GM23248 (cell line): ENCODE measurements around the gene NCOA1. TPM values are rescaled to one million over a fixed set of nuclear protein-coding genes. Genes with fewer than 3 reads are reported as not detected.

Experiments
- DNase-seq: peaks from one replicate; pipeline ENCODE4 v3.0.0-alpha.2; 2015
- H2AFZ ChIP-seq: fragments of 200-600 bp; sonication (generic); 2 replicates; pipeline ENCODE4 v1.6.1; 2016; ENCODE audit warnings: antibody characterized with exemption
- H3F3A ChIP-seq: fragments of 200-600 bp; sonication (generic); 2 replicates; pipeline ENCODE4 v1.6.1; 2016; ENCODE audit warnings: mild to moderate bottlenecking, antibody characterized with exemption, mixed run types; ENCODE audit not compliant: insufficient read depth
- H3K27ac ChIP-seq: fragments of 200-600 bp; sonication (generic); 2 replicates; pipeline ENCODE4 v1.5.1; 2016; ENCODE audit warnings: mild to moderate bottlenecking
- H3K27me3 ChIP-seq: fragments of 200-600 bp; sonication (generic); replicated peaks from 2 replicates; pipeline ENCODE4 v1.6.1; 2016; ENCODE audit warnings: mild to moderate bottlenecking; ENCODE audit not compliant: insufficient read depth
- H3K36me3 ChIP-seq: fragments of 200-600 bp; sonication (generic); 2 replicates; pipeline ENCODE4 v1.6.1; 2016; ENCODE audit warnings: low read depth, mild to moderate bottlenecking
- H3K4me1 ChIP-seq: fragments of 200-600 bp; sonication (generic); 2 replicates; pipeline ENCODE4 v1.6.1; 2016; ENCODE audit warnings: mild to moderate bottlenecking; ENCODE audit not compliant: insufficient read depth
- H3K4me2 ChIP-seq: fragments of 200-600 bp; sonication (generic); one replicate; pipeline ENCODE4 v1.6.1; 2016; ENCODE audit warnings: mild to moderate bottlenecking; ENCODE audit not compliant: unreplicated experiment
- H3K4me3 ChIP-seq: fragments of 200-600 bp; sonication (generic); 2 replicates; pipeline ENCODE4 v1.5.1; 2016; ENCODE audit warnings: mild to moderate bottlenecking
- H3K79me2 ChIP-seq: fragments of 200-600 bp; sonication (generic); 2 replicates; pipeline ENCODE4 v1.6.1; 2016; ENCODE audit warnings: mild to moderate bottlenecking; ENCODE audit not compliant: insufficient read depth
- H3K9ac ChIP-seq: fragments of 200-600 bp; sonication (generic); 2 replicates; pipeline ENCODE4 v1.6.1; 2016; ENCODE audit warnings: mild to moderate bottlenecking
- H3K9me2 ChIP-seq: fragments of 200-600 bp; sonication (generic); 2 replicates; pipeline ENCODE4 v1.6.1; 2016; ENCODE audit warnings: mixed run types, mild to moderate bottlenecking, moderate library complexity; ENCODE audit not compliant: insufficient read depth
- H3K9me3 ChIP-seq: fragments of 200-600 bp; sonication (generic); one replicate; pipeline ENCODE4 v1.6.1; 2017; ENCODE audit warnings: low read depth
- H4K20me1 ChIP-seq: fragments of 200-600 bp; sonication (generic); 2 replicates; pipeline ENCODE4 v1.6.0; 2016; ENCODE audit not compliant: insufficient read depth
- EZH2 ChIP-seq: fragments of 200-600 bp; sonication (generic); IDR thresholded peaks from 2 replicates; pipeline ENCODE4 v1.6.1; 2018; ENCODE audit warnings: antibody characterized with exemption, mild to moderate bottlenecking; ENCODE audit not compliant: insufficient read depth, poor library complexity, severe bottlenecking
- EZH2phosphoT487 ChIP-seq: fragments of 200-600 bp; sonication (generic); IDR thresholded peaks from 2 replicates; pipeline ENCODE4 v1.6.1; 2018; ENCODE audit warnings: antibody characterized with exemption, moderate library complexity, mild to moderate bottlenecking, low read depth; ENCODE audit not compliant: insufficient read depth
- WGBS, 2 experiments: methylation state at CpG; one replicate each; pipeline ENCODE4 v1.1.6; 2015 to 2017; ENCODE audit warnings: low lambda C conversion rate in 2 of 2, low coverage in 1 of 2; ENCODE audit errors: missing lambda C conversion rate in 2 of 2; 5-methylcytosine and 5-hydroxymethylcytosine counted together
- in situ Hi-C: fragments of 300-500 bp; cut with MboI; formaldehyde crosslinking; loops from 2 replicates; pipeline ENCODE4 v1.15.0; 2020
- polyA plus RNA-seq: library from polyadenylated mRNA; unstranded; fragments of >200 nt; fragmentation: Nextera tagmentation; extraction: Ambion mirVana; gene quantifications from 2 replicates; pipeline ENCODE4 v1.2.1, GENCODE V29; 2016
- total RNA-seq: library from RNA; depleted of rRNA; stranded (reverse); fragments of >200 nt; shearing (Covaris generic); gene quantifications from 2 replicates; pipeline ENCODE4 v1.2.3, GENCODE V29; 2014

The NCOA1 gene
- total and polyA plus RNA-seq, 2 experiments from 2014 or later, result 2.6 to 8.0 TPM

DNA sequence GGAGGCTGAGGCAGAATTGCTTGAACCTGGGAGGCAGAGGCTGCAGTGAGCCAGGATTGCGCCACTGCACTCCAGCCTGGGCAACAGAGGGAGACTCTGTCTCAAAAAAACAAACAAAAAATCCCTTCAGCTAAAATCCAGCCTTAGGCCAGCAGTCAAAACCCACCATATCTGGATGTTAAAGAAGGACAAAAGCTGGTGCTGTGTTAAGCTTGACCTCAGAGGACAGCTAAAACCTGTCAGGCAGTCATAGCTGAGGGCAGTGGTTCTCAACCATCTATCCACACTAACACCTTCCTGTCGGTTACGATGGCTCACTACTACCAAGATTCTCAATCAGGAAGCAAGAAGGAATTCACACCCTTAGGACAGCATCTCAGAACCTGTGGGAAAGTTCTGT is 292.6 kb downstream of the NCOA1 start:
- H4K20me1 ChIP-seq, result no peaks in the 10 kb centered on the region
- in situ Hi-C loops, result no loop called here
- TF ChIP-seq EZH2 (no peak), EZH2phosphoT487 (no peak)
- no peak overlapping the region for H3K4me2 ChIP-seq
- H3K79me2 ChIP-seq, result no peaks in the 10 kb centered on the region
- no peak overlapping the region for H3K27ac ChIP-seq
- 91 to 100% methylated on average over 3 of the region's 3 CpGs for WGBS, 2 experiments
- no peak overlapping the region for H2AFZ ChIP-seq
- no peak overlapping the region for H3K9ac ChIP-seq
- H3K4me3 ChIP-seq, result no peak overlapping the region
- no peaks in the 10 kb centered on the region for H3K4me1 ChIP-seq
- no peaks in the 10 kb centered on the region for H3K27me3 ChIP-seq
- no peaks in the 10 kb centered on the region for H3F3A ChIP-seq
- no peaks in the 10 kb centered on the region for H3K9me3 ChIP-seq
- no peaks in the 10 kb centered on the region for H3K9me2 ChIP-seq
- no peak for DNase-seq
- no peaks in the 10 kb centered on the region for H3K36me3 ChIP-seq

GRCh38 chr2:24785671-24786321 is 294.7 kb downstream of the NCOA1 start:
- WGBS, 2 experiments, result 72 to 73% methylated on average over 6 of the region's 6 CpGs
- Histone ChIP-seq H3K9ac (no peak overlapping the region), H3K36me3 (no peaks in the 10 kb centered on the region), H4K20me1 (no peaks in the 10 kb centered on the region), H2AFZ (no peak overlapping the region), H3K4me3 (no peak overlapping the region), H3K27me3 (no peaks in the 10 kb centered on the region), H3K9me3 (no peaks in the 10 kb centered on the region), H3K9me2 (no peaks in the 10 kb centered on the region), H3K4me2 (no peak overlapping the region), H3K4me1 (no peaks in the 10 kb centered on the region), H3K79me2 (no peaks in the 10 kb centered on the region), H3K27ac (no peak overlapping the region), H3F3A (no peaks in the 10 kb centered on the region)
- no peak for TF ChIP-seq EZH2phosphoT487
- TF ChIP-seq EZH2, result no peak
- in situ Hi-C loops, result no loop called here
- no peak for DNase-seq

- Histone ChIP-seq H3K9me3 (no peaks in the 10 kb centered on the region), H3K36me3 (no peaks in the 10 kb centered on the region), H3K27me3 (no peaks in the 10 kb centered on the region), H3K9ac (no peak overlapping the region), H3K9me2 (no peaks in the 10 kb centered on the region), H3K4me3 (no peak overlapping the region), H2AFZ (no peak overlapping the region), H3F3A (no peaks in the 10 kb centered on the region; the same call in 1 of the 2 replicates), H3K27ac (no peak overlapping the region), H4K20me1 (no peaks in the 10 kb centered on the region), H3K4me2 (no peak overlapping the region), H3K4me1 (no peaks in the 10 kb centered on the region), H3K79me2 (no peaks in the 10 kb centered on the region)
- TF ChIP-seq EZH2 (no peak), EZH2phosphoT487 (no peak)
- DNase-seq, result no peak
- in situ Hi-C loops, result no loop called here
- WGBS, 2 experiments, result 70 to 73% methylated on average over 2 of the region's 2 CpGs
Observed at GRCh38 chr2:24787532-24787931, 296.5 kb downstream of the NCOA1 start.

DNA sequence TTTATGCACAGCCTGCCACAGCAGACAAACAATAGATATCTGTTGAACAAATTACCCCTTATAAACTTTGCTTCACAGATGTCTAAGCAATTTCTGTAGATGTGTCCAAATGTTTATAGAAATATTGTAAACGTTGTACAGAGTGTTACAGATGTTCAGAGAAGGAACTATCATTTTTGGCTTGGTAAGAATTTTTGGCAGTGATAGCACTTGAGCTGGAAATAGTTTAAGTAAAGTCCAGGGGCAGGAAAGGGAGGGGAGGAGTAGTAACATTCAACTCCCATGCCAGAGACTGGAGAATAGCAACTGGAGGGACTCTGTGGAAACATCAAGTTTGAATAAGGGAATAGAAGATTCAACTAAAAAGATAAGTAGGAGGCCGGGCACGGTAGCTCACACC is 297.8 kb downstream of the NCOA1 start:
- 84 to 89% methylated on average over 3 of the region's 3 CpGs for WGBS, 2 experiments
- H3K27ac ChIP-seq, result no peak overlapping the region
- H3K79me2 ChIP-seq, result peaks cover 3% of the 10 kb centered on the region
- TF ChIP-seq EZH2phosphoT487 (no peak), EZH2 (no peak)
- no peak overlapping the region for H3K4me2 ChIP-seq
- no peaks in the 10 kb centered on the region for H3K4me1 ChIP-seq
- no peak overlapping the region for H3K9ac ChIP-seq
- no peaks in the 10 kb centered on the region for H3K9me3 ChIP-seq
- in situ Hi-C loops, result no loop called here
- H2AFZ ChIP-seq, result no peak overlapping the region
- no peaks in the 10 kb centered on the region for H3K9me2 ChIP-seq
- no peaks in the 10 kb centered on the region for H3K36me3 ChIP-seq
- no peak overlapping the region for H3K4me3 ChIP-seq
- no peaks in the 10 kb centered on the region for H4K20me1 ChIP-seq
- H3F3A ChIP-seq, result no peaks in the 10 kb centered on the region; the same call in 1 of the 2 replicates
- no peaks in the 10 kb centered on the region for H3K27me3 ChIP-seq
- no peak for DNase-seq
